ENCODE results near the gene SLC26A1.

Gene SLC26A1

DNA sequence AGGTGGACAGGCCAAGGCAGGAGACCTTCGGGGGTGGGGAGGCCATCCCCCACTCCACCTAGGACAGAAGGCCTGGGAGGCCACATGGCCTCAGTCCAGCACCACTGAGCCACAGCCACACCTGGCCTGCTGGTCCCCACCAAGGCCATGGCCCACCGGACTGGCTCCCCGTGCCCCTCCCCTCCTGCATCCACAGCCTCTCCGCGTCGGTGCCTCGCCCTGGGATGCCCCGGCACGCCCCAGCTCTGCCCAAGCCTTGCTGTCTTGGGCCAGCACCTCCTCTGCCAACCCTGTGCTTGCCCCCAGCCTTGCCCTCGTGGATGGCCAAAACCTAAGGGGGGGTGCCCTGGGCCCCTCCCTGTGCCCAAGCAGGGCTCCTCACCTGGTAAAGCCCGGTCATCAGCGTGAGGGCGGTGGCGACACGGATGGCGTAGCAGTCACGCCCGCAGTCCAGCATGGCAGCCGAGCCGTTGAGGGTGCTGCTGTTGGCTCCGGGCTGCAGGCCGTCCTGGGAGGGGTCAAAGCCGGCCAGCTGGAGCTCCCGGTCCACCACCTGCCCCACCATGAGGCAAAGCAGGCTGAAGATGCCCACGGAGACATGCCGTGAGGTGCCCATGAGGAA, 2.3 kb downstream of the SLC26A1 start:
- no peaks in the 10 kb centered on the region for H3K27me3 ChIP-seq (ENCODE audit: control insufficient read depth in 1 of 2, insufficient read depth in 2 of 2, low read length in 2 of 2)
- no peaks in the 10 kb centered on the region for H3K36me3 ChIP-seq (ENCODE audit: insufficient read depth, low read length)
- no peak overlapping the region for H3K27ac ChIP-seq (ENCODE audit: low read depth, low read length)
- no peak overlapping the region for H3K9ac ChIP-seq (ENCODE audit: low read length)
- H3K9me3 ChIP-seq (ENCODE audit: low read length) = no peaks in the 10 kb centered on the region
- H3K4me3 ChIP-seq (ENCODE audit: low read depth in 1 of 2, low read length in 2 of 2) = no peak overlapping the region
- peaks cover 14% of the 10 kb centered on the region for H3K4me1 ChIP-seq (ENCODE audit: insufficient read depth, low read length)

DNA sequence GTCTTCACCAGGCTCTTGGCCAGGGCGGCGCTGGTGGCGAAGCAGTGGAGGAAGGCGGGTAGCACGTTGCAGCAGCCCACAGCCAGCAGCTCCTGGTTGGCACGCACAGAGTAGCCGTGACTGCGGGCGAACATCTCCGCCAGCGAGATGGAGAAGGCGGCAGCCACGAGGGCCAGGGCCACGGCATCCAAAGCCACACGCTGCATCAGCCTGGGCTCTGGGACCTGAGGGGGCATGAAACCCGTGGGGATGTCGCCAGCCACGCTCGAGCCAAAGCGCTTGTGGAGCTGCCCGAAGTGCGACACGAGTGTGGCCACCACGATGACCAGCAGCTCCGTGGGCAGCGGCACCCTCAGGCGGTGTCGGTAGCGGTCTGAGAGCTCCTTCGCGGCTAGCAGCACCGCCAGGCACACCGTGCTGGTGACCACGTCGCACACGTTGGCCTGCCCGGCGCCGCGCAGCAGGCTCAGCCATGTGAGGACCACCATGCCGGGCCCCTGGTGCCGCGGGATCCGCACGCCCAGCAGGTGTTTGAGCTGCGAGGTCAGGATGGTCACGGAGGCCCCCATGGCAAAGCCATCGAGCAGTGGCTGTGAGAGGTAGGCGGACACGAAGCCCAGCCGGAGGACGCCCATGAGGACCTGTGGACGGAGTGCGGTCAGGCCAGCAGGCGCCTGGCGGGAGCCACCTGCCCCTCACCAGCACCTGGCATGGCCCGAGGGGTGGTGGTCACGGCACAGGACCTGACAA, 3.3 kb downstream of the SLC26A1 start:
- Histone ChIP-seq H3K36me3 (ENCODE audit: insufficient read depth, low read length) (no peaks in the 10 kb centered on the region), H3K4me1 (ENCODE audit: insufficient read depth, low read length) (peaks cover 16% of the 10 kb centered on the region), H3K9me3 (ENCODE audit: low read length) (no peaks in the 10 kb centered on the region)

DNA sequence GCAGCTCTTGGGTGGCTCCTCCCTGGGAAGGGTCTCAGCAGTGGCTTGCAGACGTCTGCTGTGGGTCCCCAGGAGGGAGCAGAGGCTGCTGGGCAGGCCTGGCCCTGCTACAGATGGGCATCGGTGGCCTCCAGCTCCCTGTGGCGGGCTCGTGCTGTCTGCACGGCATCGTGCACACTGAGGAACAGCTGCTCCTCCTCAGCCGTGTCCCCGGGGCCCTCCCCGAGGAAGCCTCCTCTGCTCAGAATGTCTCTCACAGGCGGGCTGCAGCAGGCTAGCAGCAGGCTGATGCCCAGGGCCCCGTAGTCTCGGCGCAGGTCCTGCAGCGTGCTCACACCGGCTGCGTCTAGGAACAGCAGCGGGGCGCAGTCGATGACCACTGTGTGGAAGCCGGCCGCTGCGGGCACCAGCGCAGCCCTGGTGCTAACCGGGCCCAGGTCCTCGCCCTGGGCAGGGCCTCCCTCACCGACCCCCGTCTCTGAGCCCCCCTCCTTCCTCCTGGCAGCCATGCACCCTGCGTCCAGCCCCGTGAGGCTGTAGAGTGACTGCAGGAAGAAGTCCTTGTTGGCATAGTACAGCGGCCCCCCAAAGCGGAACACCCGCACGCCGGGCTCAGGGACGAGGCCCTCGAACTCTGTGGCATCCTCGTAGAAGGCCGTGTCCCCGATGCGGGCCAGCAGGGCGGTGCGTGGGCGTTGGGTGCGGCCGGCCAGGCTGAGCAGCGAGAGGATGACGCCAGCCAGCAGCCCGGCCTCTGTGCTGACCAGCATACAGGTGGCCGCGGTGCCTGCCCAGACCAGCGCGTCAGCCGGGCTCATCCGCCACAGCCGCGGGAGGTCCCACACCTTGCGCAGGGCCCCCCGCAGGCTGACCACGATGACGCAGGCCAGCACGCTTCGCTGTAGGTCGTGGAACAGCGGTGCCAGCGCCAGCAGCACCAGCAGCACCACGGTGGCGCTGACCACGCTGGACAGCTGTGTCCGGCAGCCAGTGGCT, 4.2 kb downstream of the SLC26A1 start:
- H3K4me3 ChIP-seq (ENCODE audit: low read depth in 1 of 2, low read length in 2 of 2) = no peak overlapping the region
- H3K27me3 ChIP-seq (ENCODE audit: control insufficient read depth in 1 of 2, insufficient read depth in 2 of 2, low read length in 2 of 2) = no peaks in the 10 kb centered on the region
- peaks cover 16% of the 10 kb centered on the region for H3K4me1 ChIP-seq (ENCODE audit: insufficient read depth, low read length)
- no peaks in the 10 kb centered on the region for H3K9me3 ChIP-seq (ENCODE audit: low read length)
- H3K36me3 ChIP-seq (ENCODE audit: insufficient read depth, low read length) = no peaks in the 10 kb centered on the region
- no peak overlapping the region for H3K9ac ChIP-seq (ENCODE audit: low read length)
- H3K27ac ChIP-seq (ENCODE audit: low read depth, low read length) = no peak overlapping the region

More for the DNA sequence above, 3.3 kb downstream of the SLC26A1 start:
- no peaks in the 10 kb centered on the region for H3K27me3 ChIP-seq (ENCODE audit: control insufficient read depth in 1 of 2, insufficient read depth in 2 of 2, low read length in 2 of 2)
- no peak overlapping the region for H3K9ac ChIP-seq (ENCODE audit: low read length)
- H3K27ac ChIP-seq (ENCODE audit: low read depth, low read length) = no peak overlapping the region
- H3K4me3 ChIP-seq (ENCODE audit: low read depth in 1 of 2, low read length in 2 of 2) = no peak overlapping the region

DNA sequence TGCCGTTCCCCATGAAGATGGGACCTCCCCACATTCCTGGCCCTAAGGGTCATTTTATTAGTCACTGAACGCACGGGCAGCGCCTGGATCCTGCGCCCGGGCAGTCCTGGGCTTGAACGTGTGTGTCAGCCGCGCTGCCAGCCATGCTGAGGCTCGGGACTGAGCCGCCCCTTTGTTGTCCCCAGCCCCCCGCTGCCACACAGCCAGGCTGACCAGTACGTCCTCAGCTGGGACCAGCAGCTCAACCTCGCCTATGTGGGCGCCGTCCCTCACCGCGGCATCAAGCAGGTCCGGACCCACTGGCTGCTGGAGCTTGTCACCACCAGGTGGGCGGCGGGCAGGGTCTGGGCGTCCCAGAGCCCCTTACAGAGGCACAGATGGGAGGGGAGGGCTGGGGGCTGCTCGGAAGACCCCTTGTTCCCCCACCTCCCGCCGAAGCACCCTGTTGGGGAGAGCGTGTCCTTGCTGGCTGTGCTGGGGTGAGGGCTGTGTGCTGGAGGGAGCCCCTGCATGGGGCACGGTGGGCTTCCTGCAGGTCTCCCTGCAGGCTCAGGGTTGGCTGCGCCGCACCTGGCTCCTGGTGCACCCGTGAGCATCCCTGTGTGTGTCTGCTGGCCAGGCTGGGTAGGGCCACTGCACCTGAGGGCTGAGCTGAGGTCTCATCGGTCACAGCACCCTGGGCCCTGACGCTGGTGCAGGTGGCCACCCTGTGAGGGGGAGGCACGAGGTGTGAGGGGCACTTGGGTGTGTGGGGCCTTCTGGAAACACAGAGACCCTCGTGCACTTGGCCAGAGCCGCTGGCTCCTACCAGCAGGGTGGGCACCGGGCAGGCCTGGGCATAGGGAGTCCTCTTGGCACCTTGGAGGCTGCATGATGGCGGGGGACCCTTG, 5.3 kb downstream of the SLC26A1 start:
- no peaks in the 10 kb centered on the region for H3K36me3 ChIP-seq (ENCODE audit: insufficient read depth, low read length)
- peak overlapping the region; percentile 71 to 77 for H3K4me3 ChIP-seq (ENCODE audit: low read depth in 1 of 2, low read length in 2 of 2)
- H3K27me3 ChIP-seq (ENCODE audit: control insufficient read depth in 1 of 2, insufficient read depth in 2 of 2, low read length in 2 of 2) = no peaks in the 10 kb centered on the region
- H3K4me1 ChIP-seq (ENCODE audit: insufficient read depth, low read length) = peaks cover 16% of the 10 kb centered on the region
- no peaks in the 10 kb centered on the region for H3K9me3 ChIP-seq (ENCODE audit: low read length)
- H3K27ac ChIP-seq (ENCODE audit: low read depth, low read length) = no peak overlapping the region
- no peak overlapping the region for H3K9ac ChIP-seq (ENCODE audit: low read length)

DNA sequence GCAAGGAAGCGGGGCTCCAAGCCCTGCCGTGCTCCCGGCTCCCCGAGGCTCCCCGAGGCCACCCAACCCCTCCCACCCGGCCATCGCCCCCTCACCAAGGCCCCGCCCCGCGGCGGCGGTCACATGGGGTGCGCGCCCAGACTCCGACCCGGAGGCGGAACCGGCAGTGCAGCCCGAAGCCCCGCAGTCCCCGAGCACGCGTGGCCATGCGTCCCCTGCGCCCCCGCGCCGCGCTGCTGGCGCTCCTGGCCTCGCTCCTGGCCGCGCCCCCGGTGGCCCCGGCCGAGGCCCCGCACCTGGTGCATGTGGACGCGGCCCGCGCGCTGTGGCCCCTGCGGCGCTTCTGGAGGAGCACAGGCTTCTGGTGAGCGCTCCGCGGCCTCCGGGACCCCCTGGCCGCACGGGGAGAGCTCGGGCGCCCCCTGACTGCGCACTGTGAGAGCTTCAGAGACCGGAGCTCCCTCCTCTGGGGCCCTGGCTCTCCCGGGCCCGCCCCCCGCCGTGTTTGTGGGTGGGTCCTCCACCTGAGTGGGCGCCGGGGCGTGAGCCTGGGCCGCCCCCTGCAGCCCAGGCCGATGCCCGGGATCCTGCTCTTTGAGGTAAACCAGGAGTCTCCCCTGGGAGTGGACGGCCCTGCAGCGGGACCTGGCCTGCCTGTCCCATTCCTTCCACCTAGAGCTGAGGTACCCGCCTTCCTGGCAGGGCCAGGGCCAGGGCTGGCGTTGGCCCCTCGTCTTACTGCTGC, 6.2 kb downstream of the SLC26A1 start, which contains the start of gene IDUA:
TSS of gene IDUA (plus strand) at position 166 of the 745 bp plus-strand sequence. CDS start at position 207, 41 bp downstream.
- peak within 1 kb of the TSS; percentile 50 for H3K9ac ChIP-seq (ENCODE audit: low read length)
- H3K27ac ChIP-seq (ENCODE audit: low read depth, low read length) = peak within 1 kb of the TSS; percentile 34
- peak within 1 kb of the TSS; percentile 74 to 77 for H3K4me3 ChIP-seq (ENCODE audit: low read depth in 1 of 2, low read length in 2 of 2)
- H3K27me3 ChIP-seq (ENCODE audit: control insufficient read depth in 1 of 2, insufficient read depth in 2 of 2, low read length in 2 of 2) = no peaks in the 10 kb centered on the region
- H3K4me1 ChIP-seq (ENCODE audit: insufficient read depth, low read length) = peaks cover 16% of the 10 kb centered on the region
- no peaks in the 10 kb centered on the region for H3K36me3 ChIP-seq (ENCODE audit: insufficient read depth, low read length)
- no peaks in the 10 kb centered on the region for H3K9me3 ChIP-seq (ENCODE audit: low read length)

DNA sequence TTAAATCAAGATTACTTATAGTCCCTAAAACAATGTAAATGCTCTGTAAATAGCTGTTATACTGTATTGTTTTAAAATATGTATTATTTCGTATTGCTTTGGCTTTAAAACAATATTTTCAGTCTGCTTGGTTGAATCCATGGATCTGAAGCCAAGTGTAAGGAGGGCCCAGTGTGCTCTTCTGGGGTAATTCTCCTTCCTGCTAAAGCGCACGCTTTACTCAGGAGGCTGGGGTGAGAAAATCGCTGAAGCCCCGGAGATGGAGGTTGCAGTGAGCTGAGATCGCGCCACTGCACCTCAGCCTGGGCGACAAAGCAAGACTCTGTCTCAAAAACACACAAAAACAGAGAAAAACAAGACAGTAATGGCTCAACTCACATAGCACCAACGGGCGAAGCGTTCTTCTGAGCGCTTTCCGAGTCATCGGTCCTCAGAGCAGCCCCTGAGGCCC, 6.8 kb downstream of the SLC26A1 start:
- Histone ChIP-seq H3K9ac (ENCODE audit: low read length) (peak overlapping the region; percentile 50), H3K36me3 (ENCODE audit: insufficient read depth, low read length) (no peaks in the 10 kb centered on the region), H3K4me1 (ENCODE audit: insufficient read depth, low read length) (peaks cover 16% of the 10 kb centered on the region), H3K27me3 (ENCODE audit: control insufficient read depth in 1 of 2, insufficient read depth in 2 of 2, low read length in 2 of 2) (no peaks in the 10 kb centered on the region), H3K9me3 (ENCODE audit: low read length) (no peaks in the 10 kb centered on the region), H3K27ac (ENCODE audit: low read depth, low read length) (peak overlapping the region; percentile 34), H3K4me3 (ENCODE audit: low read depth in 1 of 2, low read length in 2 of 2) (peak overlapping the region; percentile 74 to 77)

DNA sequence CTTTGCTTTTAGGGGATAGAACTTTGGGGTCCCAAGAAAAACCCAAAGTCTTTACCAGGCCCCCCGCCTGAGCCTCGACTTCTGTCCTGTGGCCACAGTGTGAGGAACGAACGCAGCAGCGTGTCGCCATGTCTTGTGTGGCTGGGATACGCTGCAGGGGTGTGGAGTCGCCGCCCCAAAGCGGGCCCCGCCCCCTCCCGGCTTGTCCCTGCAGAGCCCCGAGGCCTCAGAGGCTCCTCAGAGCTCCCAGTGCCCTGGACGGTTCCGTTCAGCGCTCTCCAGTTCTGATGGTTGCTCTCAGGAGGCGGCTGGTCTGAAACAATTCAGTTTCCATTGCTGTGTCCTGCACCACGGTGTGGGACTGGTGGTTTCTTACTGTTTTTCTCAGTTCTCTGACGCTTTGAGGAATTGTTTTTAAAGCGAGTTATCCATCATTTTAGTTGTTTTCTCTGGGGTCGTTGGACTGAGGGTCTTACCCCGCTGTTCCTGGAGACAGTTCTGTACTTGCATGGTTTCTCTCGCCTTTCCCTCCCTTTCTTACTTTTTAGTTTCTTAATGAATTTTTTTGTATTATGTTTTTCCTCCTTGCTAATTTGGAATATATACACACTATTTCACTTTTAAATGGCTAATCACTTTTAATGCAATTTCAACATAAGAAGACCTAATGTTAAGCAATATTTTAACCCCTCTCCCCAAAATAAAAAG, 7.9 kb downstream of the SLC26A1 start:
- H3K9ac ChIP-seq (ENCODE audit: low read length) = no peak overlapping the region
- H3K27me3 ChIP-seq (ENCODE audit: control insufficient read depth in 1 of 2, insufficient read depth in 2 of 2, low read length in 2 of 2) = no peaks in the 10 kb centered on the region
- H3K27ac ChIP-seq (ENCODE audit: low read depth, low read length) = no peak overlapping the region
- no peak overlapping the region for H3K4me3 ChIP-seq (ENCODE audit: low read depth in 1 of 2, low read length in 2 of 2)
- H3K9me3 ChIP-seq (ENCODE audit: low read length) = no peaks in the 10 kb centered on the region
- no peaks in the 10 kb centered on the region for H3K36me3 ChIP-seq (ENCODE audit: insufficient read depth, low read length)
- peaks cover 16% of the 10 kb centered on the region for H3K4me1 ChIP-seq (ENCODE audit: insufficient read depth, low read length)

DNA sequence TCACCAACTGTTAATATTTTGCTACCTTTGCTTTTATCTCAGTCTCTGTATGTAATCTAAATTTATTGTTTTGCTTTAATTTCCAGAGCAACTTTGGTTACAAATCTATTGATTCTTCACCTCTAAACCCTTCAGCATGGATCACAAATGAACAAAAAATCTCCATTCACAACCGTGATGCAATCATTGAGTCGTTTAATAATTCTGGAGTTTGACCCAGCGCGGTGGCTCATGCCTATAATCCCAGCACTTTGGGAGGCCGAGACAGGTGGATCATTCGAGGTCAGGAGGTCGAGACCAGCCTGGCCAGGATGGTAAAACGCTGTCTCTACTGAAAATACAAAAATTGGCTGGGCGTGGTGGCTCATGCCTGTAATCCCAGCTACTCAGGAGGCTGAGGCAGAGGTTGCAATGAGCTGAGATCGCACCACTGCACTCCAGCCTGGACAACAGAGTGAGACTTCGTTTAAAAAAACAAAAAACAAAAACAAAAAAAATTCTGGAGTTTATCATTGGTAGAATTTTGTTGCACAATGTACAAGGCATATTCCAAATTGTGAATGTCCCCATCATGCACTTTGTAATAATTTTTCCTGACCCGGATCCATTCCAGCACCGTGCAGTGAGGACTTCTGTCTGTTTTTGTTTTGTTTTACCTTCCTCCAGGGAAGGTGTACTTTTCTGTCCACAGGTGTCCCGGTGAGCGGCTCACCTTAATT, 8.7 kb downstream of the SLC26A1 start:
- H3K4me3 ChIP-seq (ENCODE audit: low read depth in 1 of 2, low read length in 2 of 2) = no peak overlapping the region
- no peak overlapping the region for H3K9ac ChIP-seq (ENCODE audit: low read length)
- H3K27me3 ChIP-seq (ENCODE audit: control insufficient read depth in 1 of 2, insufficient read depth in 2 of 2, low read length in 2 of 2) = no peaks in the 10 kb centered on the region
- H3K4me1 ChIP-seq (ENCODE audit: insufficient read depth, low read length) = peaks cover 16% of the 10 kb centered on the region
- no peaks in the 10 kb centered on the region for H3K9me3 ChIP-seq (ENCODE audit: low read length)
- no peaks in the 10 kb centered on the region for H3K36me3 ChIP-seq (ENCODE audit: insufficient read depth, low read length)
- no peak overlapping the region for H3K27ac ChIP-seq (ENCODE audit: low read depth, low read length)

DNA sequence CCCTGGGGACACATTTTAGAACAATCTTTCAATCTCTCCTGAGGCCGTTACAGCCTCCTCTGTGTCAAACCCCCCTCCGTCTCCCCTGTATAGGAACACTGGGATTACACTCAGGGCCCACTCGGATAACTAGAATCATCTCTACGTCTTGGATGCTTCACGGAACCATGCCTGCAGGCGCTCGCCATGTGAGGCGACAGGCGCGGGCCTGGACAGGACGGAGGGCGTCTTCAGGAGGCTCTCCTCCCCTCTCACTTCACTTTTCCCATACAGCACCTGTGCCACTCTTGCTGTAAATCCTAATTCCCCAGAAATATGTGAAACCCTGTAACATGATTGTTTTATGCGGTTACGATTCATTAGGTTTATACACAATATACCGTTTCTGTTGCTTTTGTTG, 10.4 kb downstream of the SLC26A1 start:
- H3K4me3 ChIP-seq (ENCODE audit: low read depth in 1 of 2, low read length in 2 of 2) = no peak overlapping the region
- H3K27ac ChIP-seq (ENCODE audit: low read depth, low read length) = no peak overlapping the region
- no peak overlapping the region for H3K9ac ChIP-seq (ENCODE audit: low read length)
- no peaks in the 10 kb centered on the region for H3K27me3 ChIP-seq (ENCODE audit: control insufficient read depth in 1 of 2, insufficient read depth in 2 of 2, low read length in 2 of 2)
- no peaks in the 10 kb centered on the region for H3K9me3 ChIP-seq (ENCODE audit: low read length)
- peaks cover 12% of the 10 kb centered on the region for H3K4me1 ChIP-seq (ENCODE audit: insufficient read depth, low read length)
- no peaks in the 10 kb centered on the region for H3K36me3 ChIP-seq (ENCODE audit: insufficient read depth, low read length)
